ENCODE measurements around the gene SALL4. TPM values are rescaled to one million over a fixed set of nuclear protein-coding genes. Genes with fewer than 3 reads are reported as not detected.
"Not testable (repeated sequence)": the region's sequence is repeated elsewhere in the genome, so short reads cannot be mapped to it uniquely, and the experiment has no call there.

Gene SALL4
- total and polyA plus RNA-seq, 2 experiments from 2014 or later: 13.6 to 49.5 TPM

DNA sequence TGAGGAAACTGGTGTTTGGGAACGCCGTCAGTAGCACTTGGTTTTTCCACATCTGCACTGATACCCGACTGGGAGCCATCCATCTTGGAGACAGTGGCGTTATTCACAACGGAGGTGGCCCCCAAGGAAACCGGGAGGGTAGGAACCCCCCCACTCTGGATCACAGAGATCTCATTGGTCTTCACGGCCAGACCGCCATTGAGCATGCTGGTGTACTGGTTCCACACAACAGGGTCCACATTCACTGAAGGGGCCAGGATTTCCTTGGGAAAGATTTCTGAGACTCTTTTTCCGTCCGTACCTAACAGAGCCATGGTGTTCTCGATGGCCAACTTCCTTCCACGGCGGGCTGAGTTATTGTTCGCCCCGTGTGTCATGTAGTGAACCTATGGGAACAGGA, 18.0 kb downstream of the SALL4 start:
- DNase-seq (ENCODE audit: low read depth in 1 of 2, low spot score in 1 of 2): no peak
- TF ChIP-seq CTCF (IDR thresholded peaks at IDR 0.05; ENCODE audit: low read depth, low read length): no peak
- H3K27ac ChIP-seq: no peak overlapping the region
- no peaks in the 10 kb centered on the region for H3K9me3 ChIP-seq (ENCODE audit: low read depth)
- peaks cover 46% of the 10 kb centered on the region for H3K36me3 ChIP-seq
- no peaks in the 10 kb centered on the region for H3K4me1 ChIP-seq (ENCODE audit: low read depth)
- no peak overlapping the region for H3K4me3 ChIP-seq
- no peaks in the 10 kb centered on the region for H3K27me3 ChIP-seq

DNA sequence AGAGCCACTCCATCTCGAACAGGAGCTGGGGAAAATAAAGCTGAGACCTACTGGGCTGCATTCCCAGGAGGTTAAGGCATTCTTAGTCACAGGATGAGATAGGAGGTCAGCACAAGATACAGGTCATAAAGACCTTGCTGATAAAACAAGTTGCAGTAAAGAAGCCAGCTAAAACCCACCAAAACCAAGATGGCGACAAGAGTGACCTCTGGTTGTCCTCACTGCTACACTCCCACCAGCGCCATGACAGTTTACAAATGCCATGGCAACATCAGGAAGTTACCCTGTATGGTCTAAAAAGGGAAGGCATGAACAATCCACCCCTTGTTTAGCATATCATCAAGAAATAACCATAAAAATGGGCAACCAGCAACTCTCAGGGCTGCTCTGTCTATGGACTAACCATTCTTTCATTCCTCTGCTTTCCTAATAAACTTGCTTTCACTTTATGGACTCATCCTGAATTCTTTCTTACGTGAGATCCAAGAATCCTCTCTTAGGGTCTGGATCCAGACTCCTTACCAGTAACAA, 24.0 kb downstream of the SALL4 start:
- not testable (repeated sequence) for H3K4me3 ChIP-seq; H3K9me3 ChIP-seq (ENCODE audit: low read depth); H3K36me3 ChIP-seq; H3K4me1 ChIP-seq (ENCODE audit: low read depth); H3K27me3 ChIP-seq; H3K27ac ChIP-seq; DNase-seq (ENCODE audit: low read depth in 1 of 2, low spot score in 1 of 2)

- no peak for DNase-seq (ENCODE audit: low read depth in 1 of 2, low spot score in 1 of 2)
- no peak for TF ChIP-seq CTCF (IDR thresholded peaks at IDR 0.05; ENCODE audit: low read depth, low read length)
- no peaks in the 10 kb centered on the region for H3K9me3 ChIP-seq (ENCODE audit: low read depth)
- no peaks in the 10 kb centered on the region for H3K27me3 ChIP-seq
- no peak overlapping the region for H3K4me3 ChIP-seq
- no peaks in the 10 kb centered on the region for H3K4me1 ChIP-seq (ENCODE audit: low read depth)
- no peaks in the 10 kb centered on the region for H3K36me3 ChIP-seq
- no peak overlapping the region for H3K27ac ChIP-seq
These were observed 27.1 kb downstream of the SALL4 start for GRCh38 chr20:51775241-51775640.

DNA sequence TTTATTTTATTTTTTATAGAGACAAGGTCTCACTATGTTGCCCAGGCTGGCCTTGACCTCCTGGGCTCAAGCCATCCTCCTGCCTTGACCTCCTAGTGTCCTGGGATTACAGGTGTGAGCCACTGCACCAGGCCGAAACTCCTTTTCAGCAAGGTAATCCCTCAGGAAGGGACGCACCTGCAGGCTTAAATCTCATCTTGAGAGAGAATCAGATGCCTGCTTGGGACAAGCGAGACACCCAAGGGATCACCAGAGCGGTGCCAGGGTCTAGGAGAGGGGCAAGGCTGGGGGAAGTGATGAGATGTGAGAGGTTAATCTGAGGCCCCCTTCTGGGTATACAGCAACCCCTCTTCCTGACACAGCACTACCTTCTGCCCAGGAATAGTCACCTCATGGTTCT, 30.1 kb downstream of the SALL4 start:
- no peaks in the 10 kb centered on the region for H3K4me1 ChIP-seq (ENCODE audit: low read depth)
- no peaks in the 10 kb centered on the region for H3K9me3 ChIP-seq (ENCODE audit: low read depth)
- H3K27me3 ChIP-seq: no peaks in the 10 kb centered on the region
- H3K4me3 ChIP-seq: no peak overlapping the region
- no peak for TF ChIP-seq CTCF (IDR thresholded peaks at IDR 0.05; ENCODE audit: low read depth, low read length)
- DNase-seq (ENCODE audit: low read depth in 1 of 2, low spot score in 1 of 2): no peak
- H3K36me3 ChIP-seq: no peaks in the 10 kb centered on the region
- no peak overlapping the region for H3K27ac ChIP-seq

DNA sequence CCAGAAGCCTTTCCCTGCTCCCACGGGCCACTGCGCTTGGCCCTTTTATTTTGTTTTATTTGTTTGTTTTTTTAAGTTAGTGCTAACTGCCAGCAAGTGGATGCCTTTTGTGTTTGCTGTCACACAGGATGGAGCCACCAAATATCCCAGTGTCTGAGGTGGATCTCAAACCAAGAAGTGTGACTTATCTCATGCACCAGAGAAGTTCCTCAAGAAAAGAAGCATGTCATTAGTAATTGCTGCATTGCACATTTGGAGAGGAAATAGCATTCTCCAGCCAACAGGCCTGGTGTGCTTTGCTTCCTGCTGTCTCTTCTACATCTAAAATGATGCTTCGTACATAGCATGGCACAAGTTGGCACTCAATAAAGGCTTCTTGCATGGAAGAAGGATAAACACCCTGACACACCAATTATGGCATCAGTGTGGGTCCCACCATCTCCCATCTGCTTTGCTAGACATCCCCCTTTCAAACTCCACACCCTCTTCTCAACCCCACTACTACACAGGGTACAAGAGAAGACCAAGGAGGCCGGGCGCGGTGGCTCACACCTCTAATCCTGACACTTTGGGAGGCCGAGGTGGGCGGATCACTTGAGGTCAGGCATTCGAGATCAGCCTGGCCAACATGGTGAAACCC, 32.2 kb downstream of the SALL4 start:
- Histone ChIP-seq H3K27me3 (no peaks in the 10 kb centered on the region), H3K9me3 (ENCODE audit: low read depth) (no peaks in the 10 kb centered on the region), H3K4me1 (ENCODE audit: low read depth) (no peaks in the 10 kb centered on the region), H3K36me3 (no peaks in the 10 kb centered on the region), H3K4me3 (no peak overlapping the region), H3K27ac (no peak overlapping the region)
- no peak for TF ChIP-seq CTCF (IDR thresholded peaks at IDR 0.05; ENCODE audit: low read depth, low read length)
- DNase-seq (ENCODE audit: low read depth in 1 of 2, low spot score in 1 of 2): no peak

DNA sequence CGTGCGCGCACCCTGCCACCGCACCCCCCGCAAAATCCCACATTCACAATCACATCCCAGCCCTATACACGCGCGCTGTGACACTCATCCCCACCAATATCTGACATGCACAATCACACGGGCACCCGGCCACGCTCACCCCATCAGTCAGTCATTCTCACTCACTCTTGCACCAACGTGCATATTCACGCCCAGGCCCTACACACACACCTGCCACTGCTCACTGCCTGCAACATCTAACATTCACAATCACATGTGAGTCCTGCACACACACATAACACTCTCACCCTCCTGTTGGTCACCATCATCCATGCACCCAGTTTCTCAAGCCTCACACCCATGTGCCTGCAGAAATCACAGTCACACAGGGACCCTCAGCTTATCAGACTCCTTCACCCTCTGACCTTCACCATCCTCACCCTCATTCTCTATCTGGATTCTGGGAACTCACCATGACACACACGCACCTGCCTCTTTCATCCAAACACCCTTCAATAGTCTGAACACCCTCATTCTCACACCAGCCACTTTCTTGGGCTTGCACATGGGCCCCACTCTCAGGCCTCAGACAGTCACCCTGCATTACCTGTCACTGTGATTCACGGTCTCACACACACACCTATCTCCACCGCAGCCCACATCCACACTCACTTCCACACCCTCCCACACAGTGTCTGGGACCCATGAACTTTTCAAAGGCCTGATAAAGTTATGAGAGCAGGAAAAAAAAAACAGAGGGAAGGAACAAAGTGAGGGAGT, 33.4 kb downstream of the SALL4 start:
- no peaks in the 10 kb centered on the region for H3K9me3 ChIP-seq (ENCODE audit: low read depth)
- DNase-seq (ENCODE audit: low read depth in 1 of 2, low spot score in 1 of 2): peak in 1 of 2 donors; percentile 7
- TF ChIP-seq CTCF (IDR thresholded peaks at IDR 0.05; ENCODE audit: low read depth, low read length): no peak
- H3K4me1 ChIP-seq (ENCODE audit: low read depth): no peaks in the 10 kb centered on the region
- H3K4me3 ChIP-seq: no peak overlapping the region
- H3K27me3 ChIP-seq: no peaks in the 10 kb centered on the region
- no peak overlapping the region for H3K27ac ChIP-seq
- H3K36me3 ChIP-seq: no peaks in the 10 kb centered on the region

All from cardiac muscle cell (in vitro differentiated cells and primary cell).